GM23338 (cell line): ENCODE measurements around the gene EPHA10.

Source experiments
- CREB1 ChIP-seq: fragments of 250-450 bp; sonication (Bioruptor Pico); IDR thresholded peaks from 2 replicates; pipeline ENCODE4 v1.5.0; 2020; ENCODE audit warnings: low read depth, mild to moderate bottlenecking, moderate library complexity
- EZH2 ChIP-seq: fragments of 200-600 bp; sonication (generic); IDR thresholded peaks from one replicate; pipeline ENCODE4 v1.8.0; 2017; ENCODE audit warnings: antibody characterized with exemption, mild to moderate bottlenecking, low read depth; ENCODE audit not compliant: unreplicated experiment
- EZH2phosphoT487 ChIP-seq: fragments of 200-600 bp; sonication (generic); IDR thresholded peaks from one replicate; pipeline ENCODE4 v1.8.1; 2018; ENCODE audit warnings: antibody characterized with exemption; ENCODE audit not compliant: unreplicated experiment
- JUNB ChIP-seq: IDR thresholded peaks from one replicate; pipeline ENCODE4 v1.6.1; 2016; ENCODE audit warnings: antibody characterized with exemption; ENCODE audit not compliant: unreplicated experiment
- NANOG ChIP-seq: IDR thresholded peaks from 2 replicates; pipeline ENCODE4 v1.6.1; 2016; ENCODE audit warnings: antibody characterized with exemption, borderline replicate concordance
- POLR2AphosphoS5 ChIP-seq: IDR thresholded peaks from 2 replicates; pipeline ENCODE4 v1.6.1; 2016; ENCODE audit warnings: antibody characterized with exemption, low read depth
- STAT1 ChIP-seq: IDR thresholded peaks from one replicate; pipeline ENCODE4 v1.6.1; 2016; ENCODE audit warnings: antibody characterized with exemption; ENCODE audit not compliant: unreplicated experiment
- ZNF114 ChIP-seq: fragments of 250-450 bp; sonication (Bioruptor Pico); IDR thresholded peaks from 2 replicates; pipeline ENCODE4 v1.5.0; 2020; ENCODE audit warnings: mild to moderate bottlenecking, moderate library complexity
- ZNF331 ChIP-seq: fragments of 250-450 bp; sonication (Bioruptor Pico); IDR thresholded peaks from 2 replicates; pipeline ENCODE4 v1.5.0; 2020; ENCODE audit warnings: low read depth, mild to moderate bottlenecking, moderate library complexity
- TF ChIP-seq, protein P1 (sequence below), 2 experiments: fragments of 200-600 bp in 1 of 2; sonication (generic) in 1 of 2; conservative IDR thresholded peaks; 2 replicates each; pipeline versions ENCODE4 v1.5.1 to v1.6.1; 2016 to 2017; ENCODE audit warnings: antibody characterized with exemption in 2 of 2, low read depth in 2 of 2, mild to moderate bottlenecking in 2 of 2, moderate library complexity in 1 of 2
- TF ChIP-seq, protein P2 (sequence below): IDR thresholded peaks from one replicate; pipeline ENCODE4 v1.6.1; 2018; ENCODE audit warnings: antibody characterized with exemption; ENCODE audit not compliant: unreplicated experiment
- TF ChIP-seq, protein P3 (sequence below): IDR thresholded peaks from 2 replicates; pipeline ENCODE4 v1.6.1; 2016; ENCODE audit warnings: antibody characterized with exemption
- TF ChIP-seq, protein P4 (sequence below): fragments of 250-450 bp; sonication (Bioruptor Pico); IDR thresholded peaks from 2 replicates; pipeline ENCODE4 v1.5.0; 2020; ENCODE audit warnings: mild to moderate bottlenecking, moderate library complexity

DNA sequence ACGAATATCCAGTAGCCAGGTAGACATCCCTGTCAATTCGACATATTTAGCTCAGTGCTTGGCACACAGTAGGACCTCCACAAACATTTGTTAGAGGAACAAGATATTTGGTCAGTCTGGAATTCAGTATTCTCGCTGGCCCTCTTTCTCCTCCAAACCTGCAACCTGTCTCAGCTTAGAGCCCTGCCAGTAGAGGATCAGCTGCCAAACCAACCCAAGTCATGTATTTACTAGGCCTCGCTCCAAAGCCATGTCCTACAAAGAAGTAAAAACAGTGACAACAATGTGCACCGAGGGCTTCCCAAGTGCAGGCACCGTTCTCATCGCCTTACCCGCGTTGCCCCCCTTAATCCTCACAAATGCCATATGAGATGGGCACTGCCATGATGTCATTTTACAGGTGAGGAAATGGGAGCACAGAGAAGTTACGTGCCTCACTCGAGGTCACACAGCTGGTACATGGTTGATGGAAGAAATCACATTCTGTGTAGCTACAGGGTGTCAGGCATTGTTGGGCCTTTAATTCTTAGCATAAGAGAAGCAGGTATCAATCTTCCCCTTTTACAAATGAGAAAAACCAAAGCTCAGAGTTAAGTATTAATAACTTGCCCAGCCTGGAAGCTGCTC lies 98.6 kb downstream of the EPHA10 start:
- TF ChIP-seq, protein P1, sequence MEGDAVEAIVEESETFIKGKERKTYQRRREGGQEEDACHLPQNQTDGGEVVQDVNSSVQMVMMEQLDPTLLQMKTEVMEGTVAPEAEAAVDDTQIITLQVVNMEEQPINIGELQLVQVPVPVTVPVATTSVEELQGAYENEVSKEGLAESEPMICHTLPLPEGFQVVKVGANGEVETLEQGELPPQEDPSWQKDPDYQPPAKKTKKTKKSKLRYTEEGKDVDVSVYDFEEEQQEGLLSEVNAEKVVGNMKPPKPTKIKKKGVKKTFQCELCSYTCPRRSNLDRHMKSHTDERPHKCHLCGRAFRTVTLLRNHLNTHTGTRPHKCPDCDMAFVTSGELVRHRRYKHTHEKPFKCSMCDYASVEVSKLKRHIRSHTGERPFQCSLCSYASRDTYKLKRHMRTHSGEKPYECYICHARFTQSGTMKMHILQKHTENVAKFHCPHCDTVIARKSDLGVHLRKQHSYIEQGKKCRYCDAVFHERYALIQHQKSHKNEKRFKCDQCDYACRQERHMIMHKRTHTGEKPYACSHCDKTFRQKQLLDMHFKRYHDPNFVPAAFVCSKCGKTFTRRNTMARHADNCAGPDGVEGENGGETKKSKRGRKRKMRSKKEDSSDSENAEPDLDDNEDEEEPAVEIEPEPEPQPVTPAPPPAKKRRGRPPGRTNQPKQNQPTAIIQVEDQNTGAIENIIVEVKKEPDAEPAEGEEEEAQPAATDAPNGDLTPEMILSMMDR (conservative IDR thresholded peaks at IDR 0.05; ENCODE audit: low read depth in 2 of 2) = no peak
- TF ChIP-seq POLR2AphosphoS5 (no peak), EZH2 (no peak), ZNF331 (CRISPR knock-in tag) (no peak), EZH2phosphoT487 (no peak), CREB1 (no peak), JUNB (no peak), ZNF114 (CRISPR knock-in tag) (no peak), STAT1 (no peak), NANOG (no peak)
- TF ChIP-seq, protein P2, sequence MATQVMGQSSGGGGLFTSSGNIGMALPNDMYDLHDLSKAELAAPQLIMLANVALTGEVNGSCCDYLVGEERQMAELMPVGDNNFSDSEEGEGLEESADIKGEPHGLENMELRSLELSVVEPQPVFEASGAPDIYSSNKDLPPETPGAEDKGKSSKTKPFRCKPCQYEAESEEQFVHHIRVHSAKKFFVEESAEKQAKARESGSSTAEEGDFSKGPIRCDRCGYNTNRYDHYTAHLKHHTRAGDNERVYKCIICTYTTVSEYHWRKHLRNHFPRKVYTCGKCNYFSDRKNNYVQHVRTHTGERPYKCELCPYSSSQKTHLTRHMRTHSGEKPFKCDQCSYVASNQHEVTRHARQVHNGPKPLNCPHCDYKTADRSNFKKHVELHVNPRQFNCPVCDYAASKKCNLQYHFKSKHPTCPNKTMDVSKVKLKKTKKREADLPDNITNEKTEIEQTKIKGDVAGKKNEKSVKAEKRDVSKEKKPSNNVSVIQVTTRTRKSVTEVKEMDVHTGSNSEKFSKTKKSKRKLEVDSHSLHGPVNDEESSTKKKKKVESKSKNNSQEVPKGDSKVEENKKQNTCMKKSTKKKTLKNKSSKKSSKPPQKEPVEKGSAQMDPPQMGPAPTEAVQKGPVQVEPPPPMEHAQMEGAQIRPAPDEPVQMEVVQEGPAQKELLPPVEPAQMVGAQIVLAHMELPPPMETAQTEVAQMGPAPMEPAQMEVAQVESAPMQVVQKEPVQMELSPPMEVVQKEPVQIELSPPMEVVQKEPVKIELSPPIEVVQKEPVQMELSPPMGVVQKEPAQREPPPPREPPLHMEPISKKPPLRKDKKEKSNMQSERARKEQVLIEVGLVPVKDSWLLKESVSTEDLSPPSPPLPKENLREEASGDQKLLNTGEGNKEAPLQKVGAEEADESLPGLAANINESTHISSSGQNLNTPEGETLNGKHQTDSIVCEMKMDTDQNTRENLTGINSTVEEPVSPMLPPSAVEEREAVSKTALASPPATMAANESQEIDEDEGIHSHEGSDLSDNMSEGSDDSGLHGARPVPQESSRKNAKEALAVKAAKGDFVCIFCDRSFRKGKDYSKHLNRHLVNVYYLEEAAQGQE = no peak
- TF ChIP-seq, protein P3, sequence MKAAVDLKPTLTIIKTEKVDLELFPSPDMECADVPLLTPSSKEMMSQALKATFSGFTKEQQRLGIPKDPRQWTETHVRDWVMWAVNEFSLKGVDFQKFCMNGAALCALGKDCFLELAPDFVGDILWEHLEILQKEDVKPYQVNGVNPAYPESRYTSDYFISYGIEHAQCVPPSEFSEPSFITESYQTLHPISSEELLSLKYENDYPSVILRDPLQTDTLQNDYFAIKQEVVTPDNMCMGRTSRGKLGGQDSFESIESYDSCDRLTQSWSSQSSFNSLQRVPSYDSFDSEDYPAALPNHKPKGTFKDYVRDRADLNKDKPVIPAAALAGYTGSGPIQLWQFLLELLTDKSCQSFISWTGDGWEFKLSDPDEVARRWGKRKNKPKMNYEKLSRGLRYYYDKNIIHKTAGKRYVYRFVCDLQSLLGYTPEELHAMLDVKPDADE = no peak
- TF ChIP-seq, protein P4, sequence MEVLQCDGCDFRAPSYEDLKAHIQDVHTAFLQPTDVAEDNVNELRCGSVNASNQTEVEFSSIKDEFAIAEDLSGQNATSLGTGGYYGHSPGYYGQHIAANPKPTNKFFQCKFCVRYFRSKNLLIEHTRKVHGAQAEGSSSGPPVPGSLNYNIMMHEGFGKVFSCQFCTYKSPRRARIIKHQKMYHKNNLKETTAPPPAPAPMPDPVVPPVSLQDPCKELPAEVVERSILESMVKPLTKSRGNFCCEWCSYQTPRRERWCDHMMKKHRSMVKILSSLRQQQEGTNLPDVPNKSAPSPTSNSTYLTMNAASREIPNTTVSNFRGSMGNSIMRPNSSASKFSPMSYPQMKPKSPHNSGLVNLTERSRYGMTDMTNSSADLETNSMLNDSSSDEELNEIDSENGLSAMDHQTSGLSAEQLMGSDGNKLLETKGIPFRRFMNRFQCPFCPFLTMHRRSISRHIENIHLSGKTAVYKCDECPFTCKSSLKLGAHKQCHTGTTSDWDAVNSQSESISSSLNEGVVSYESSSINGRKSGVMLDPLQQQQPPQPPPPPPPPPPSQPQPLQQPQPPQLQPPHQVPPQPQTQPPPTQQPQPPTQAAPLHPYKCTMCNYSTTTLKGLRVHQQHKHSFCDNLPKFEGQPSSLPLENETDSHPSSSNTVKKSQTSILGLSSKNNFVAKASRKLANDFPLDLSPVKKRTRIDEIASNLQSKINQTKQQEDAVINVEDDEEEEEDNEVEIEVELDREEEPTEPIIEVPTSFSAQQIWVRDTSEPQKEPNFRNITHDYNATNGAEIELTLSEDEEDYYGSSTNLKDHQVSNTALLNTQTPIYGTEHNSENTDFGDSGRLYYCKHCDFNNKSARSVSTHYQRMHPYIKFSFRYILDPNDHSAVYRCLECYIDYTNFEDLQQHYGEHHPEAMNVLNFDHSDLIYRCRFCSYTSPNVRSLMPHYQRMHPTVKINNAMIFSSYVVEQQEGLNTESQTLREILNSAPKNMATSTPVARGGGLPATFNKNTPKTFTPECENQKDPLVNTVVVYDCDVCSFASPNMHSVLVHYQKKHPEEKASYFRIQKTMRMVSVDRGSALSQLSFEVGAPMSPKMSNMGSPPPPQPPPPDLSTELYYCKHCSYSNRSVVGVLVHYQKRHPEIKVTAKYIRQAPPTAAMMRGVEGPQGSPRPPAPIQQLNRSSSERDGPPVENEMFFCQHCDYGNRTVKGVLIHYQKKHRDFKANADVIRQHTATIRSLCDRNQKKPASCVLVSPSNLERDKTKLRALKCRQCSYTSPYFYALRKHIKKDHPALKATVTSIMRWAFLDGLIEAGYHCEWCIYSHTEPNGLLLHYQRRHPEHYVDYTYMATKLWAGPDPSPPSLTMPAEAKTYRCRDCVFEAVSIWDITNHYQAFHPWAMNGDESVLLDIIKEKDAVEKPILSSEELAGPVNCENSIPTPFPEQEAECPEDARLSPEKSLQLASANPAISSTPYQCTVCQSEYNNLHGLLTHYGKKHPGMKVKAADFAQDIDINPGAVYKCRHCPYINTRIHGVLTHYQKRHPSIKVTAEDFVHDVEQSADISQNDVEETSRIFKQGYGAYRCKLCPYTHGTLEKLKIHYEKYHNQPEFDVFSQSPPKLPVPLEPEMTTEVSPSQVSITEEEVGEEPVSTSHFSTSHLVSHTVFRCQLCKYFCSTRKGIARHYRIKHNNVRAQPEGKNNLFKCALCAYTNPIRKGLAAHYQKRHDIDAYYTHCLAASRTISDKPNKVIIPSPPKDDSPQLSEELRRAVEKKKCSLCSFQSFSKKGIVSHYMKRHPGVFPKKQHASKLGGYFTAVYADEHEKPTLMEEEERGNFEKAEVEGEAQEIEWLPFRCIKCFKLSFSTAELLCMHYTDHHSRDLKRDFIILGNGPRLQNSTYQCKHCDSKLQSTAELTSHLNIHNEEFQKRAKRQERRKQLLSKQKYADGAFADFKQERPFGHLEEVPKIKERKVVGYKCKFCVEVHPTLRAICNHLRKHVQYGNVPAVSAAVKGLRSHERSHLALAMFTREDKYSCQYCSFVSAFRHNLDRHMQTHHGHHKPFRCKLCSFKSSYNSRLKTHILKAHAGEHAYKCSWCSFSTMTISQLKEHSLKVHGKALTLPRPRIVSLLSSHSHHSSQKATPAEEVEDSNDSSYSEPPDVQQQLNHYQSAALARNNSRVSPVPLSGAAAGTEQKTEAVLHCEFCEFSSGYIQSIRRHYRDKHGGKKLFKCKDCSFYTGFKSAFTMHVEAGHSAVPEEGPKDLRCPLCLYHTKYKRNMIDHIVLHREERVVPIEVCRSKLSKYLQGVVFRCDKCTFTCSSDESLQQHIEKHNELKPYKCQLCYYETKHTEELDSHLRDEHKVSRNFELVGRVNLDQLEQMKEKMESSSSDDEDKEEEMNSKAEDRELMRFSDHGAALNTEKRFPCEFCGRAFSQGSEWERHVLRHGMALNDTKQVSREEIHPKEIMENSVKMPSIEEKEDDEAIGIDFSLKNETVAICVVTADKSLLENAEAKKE (CRISPR knock-in tag) = no peak
